ENCODE results near the gene MSI2. TPM values are rescaled to one million over a fixed set of nuclear protein-coding genes. Genes with fewer than 3 reads are reported as not detected.

The MSI2 gene
- total and polyA plus RNA-seq, 2 donors (not counting 3 experiments of a cell fraction or from before 2014, with no cell fraction given), result 20.9 to 59.3 TPM

- H3K27me3 ChIP-seq (ENCODE audit: control insufficient read depth in 2 of 2, insufficient read depth in 2 of 2, low read length in 2 of 2), result peaks cover 6 to 15% of the 10 kb centered on the region in 2 experiments
- H3K9ac ChIP-seq (replicated peaks; ENCODE audit: extremely low read depth, insufficient read depth, low read length), result no peak overlapping the region
- TF ChIP-seq GATA2 (IDR thresholded peaks at IDR 0.05; ENCODE audit: insufficient read depth, insufficient read length, low read depth, low read length), result no peak
- H3K4me2 ChIP-seq (ENCODE audit: insufficient read depth, low read length), result no peak overlapping the region
- no peak for DNase-seq (ENCODE audit: low read depth, low spot score)
- no peaks in the 10 kb centered on the region for H3K4me1 ChIP-seq (ENCODE audit: control insufficient read depth, extremely low read depth, insufficient read depth, low read length)
- intact Hi-C loops (cut with micrococcal nuclease) (no loop called here), dilution Hi-C loops (cut with MboI; ENCODE audit: extremely low pct_ligation_motif_present, low sequenced_read_pairs) (no loop called here)
- no peaks in the 10 kb centered on the region for H3K36me3 ChIP-seq (ENCODE audit: control insufficient read depth in 2 of 2, extremely low read depth in 1 of 2, insufficient read depth in 2 of 2, low read length in 2 of 2)
- ChIA-PET CTCF (interaction anchor here (0.8 to 1.6 kb wide), 3 partner anchors 8 to 59 kb away, joined by 3 to 6 read pairs (median 4); no protein-coding TSS in a partner anchor), POLR2A (no interaction called here)
- H2AFZ ChIP-seq (ENCODE audit: low read depth, low read length), result no peak overlapping the region
- BruUV-seq (replicated peaks), result no TSS peak
- H3K79me2 ChIP-seq (ENCODE audit: control insufficient read depth, insufficient read depth, low read length), result no peaks in the 10 kb centered on the region
- H4K20me1 ChIP-seq (replicated peaks; ENCODE audit: control insufficient read depth, extremely low read depth, insufficient read depth, low read length), result no peaks in the 10 kb centered on the region
- no peak overlapping the region for H3K4me3 ChIP-seq (replicated peaks in 1 of 3; ENCODE audit: insufficient read depth in 1 of 3, low read depth in 1 of 3, low read length in 3 of 3)
- H3K27ac ChIP-seq (ENCODE audit: insufficient read depth, low read depth, low read length), result no peak overlapping the region
- no peak for FAIRE-seq
- H3K9me3 ChIP-seq (replicated peaks; ENCODE audit: control insufficient read depth, insufficient read depth, low read length), result no peaks in the 10 kb centered on the region
- no peaks in the 10 kb centered on the region for H3K9me1 ChIP-seq (replicated peaks; ENCODE audit: control insufficient read depth, extremely low read depth, insufficient read depth, low read length)
Observed at GRCh38 chr17:57724026-57724728, 467.9 kb downstream of the MSI2 start.

GRCh38 chr17:57724729-57725125 lies 468.4 kb downstream of the MSI2 start:
- no peak overlapping the region for H2AFZ ChIP-seq (ENCODE audit: low read depth, low read length)
- H4K20me1 ChIP-seq (replicated peaks; ENCODE audit: control insufficient read depth, extremely low read depth, insufficient read depth, low read length), result no peaks in the 10 kb centered on the region
- CTCF ChIA-PET, result interaction anchor here (0.8 to 1.6 kb wide), 3 partner anchors 9 to 59 kb away, joined by 3 to 6 read pairs (median 4); no protein-coding TSS in a partner anchor
- BruUV-seq (replicated peaks), result no TSS peak
- intact Hi-C loops (cut with micrococcal nuclease) (no loop called here), dilution Hi-C loops (cut with MboI; ENCODE audit: extremely low pct_ligation_motif_present, low sequenced_read_pairs) (no loop called here)
- DNase-seq (ENCODE audit: low read depth, low spot score) (no peak), FAIRE-seq (no peak)
- peaks cover 6 to 15% of the 10 kb centered on the region in 2 experiments for H3K27me3 ChIP-seq (ENCODE audit: control insufficient read depth in 2 of 2, insufficient read depth in 2 of 2, low read length in 2 of 2)
- H3K9ac ChIP-seq (replicated peaks; ENCODE audit: extremely low read depth, insufficient read depth, low read length), result no peak overlapping the region
- H3K79me2 ChIP-seq (ENCODE audit: control insufficient read depth, insufficient read depth, low read length), result no peaks in the 10 kb centered on the region
- no peaks in the 10 kb centered on the region for H3K9me3 ChIP-seq (replicated peaks; ENCODE audit: control insufficient read depth, insufficient read depth, low read length)
- no peak overlapping the region for H3K4me3 ChIP-seq (replicated peaks in 1 of 3; ENCODE audit: insufficient read depth in 1 of 3, low read depth in 1 of 3, low read length in 3 of 3)
- POLR2A ChIA-PET, result no interaction called here
- no peaks in the 10 kb centered on the region for H3K4me1 ChIP-seq (ENCODE audit: control insufficient read depth, extremely low read depth, insufficient read depth, low read length)
- no peaks in the 10 kb centered on the region for H3K36me3 ChIP-seq (ENCODE audit: control insufficient read depth in 2 of 2, extremely low read depth in 1 of 2, insufficient read depth in 2 of 2, low read length in 2 of 2)
- no peak overlapping the region for H3K4me2 ChIP-seq (ENCODE audit: insufficient read depth, low read length)
- H3K9me1 ChIP-seq (replicated peaks; ENCODE audit: control insufficient read depth, extremely low read depth, insufficient read depth, low read length), result no peaks in the 10 kb centered on the region
- no peak overlapping the region for H3K27ac ChIP-seq (ENCODE audit: insufficient read depth, low read depth, low read length)
- TF ChIP-seq FOS (IDR thresholded peaks at IDR 0.05; ENCODE audit: borderline replicate concordance, insufficient read depth, low read length), result no peak
- no peak for TF ChIP-seq MYC (IDR thresholded peaks at IDR 0.05; ENCODE audit: low read depth, low read length)
- no peak for TF ChIP-seq GATA2 (IDR thresholded peaks at IDR 0.05; ENCODE audit: insufficient read depth, insufficient read length, low read depth, low read length)
- no peak for TF ChIP-seq JUN (IDR thresholded peaks at IDR 0.05; ENCODE audit: borderline replicate concordance, insufficient read depth, insufficient read length, low read depth)
- no peak for TF ChIP-seq MAX (IDR thresholded peaks at IDR 0.05; ENCODE audit: insufficient read depth, insufficient read length)
- no peak for TF ChIP-seq EZH2 (IDR thresholded peaks at IDR 0.05; ENCODE audit: borderline replicate concordance, low read depth, low read length, severe bottlenecking)
- TF ChIP-seq POLR2A (IDR thresholded peaks at IDR 0.05; ENCODE audit: low read depth, low read length), result no peak
- no peak for TF ChIP-seq POLR2AphosphoS5 (IDR thresholded peaks at IDR 0.05; ENCODE audit: insufficient read depth, low read depth, low read length)
- TF ChIP-seq CTCF (IDR thresholded peaks at IDR 0.05; ENCODE audit: extremely low read depth in 1 of 2, insufficient read depth in 1 of 2, low read depth in 1 of 2, low read length in 2 of 2), result no peak

All from endothelial cell of umbilical vein (primary cell).